Cardiac muscle cell (in vitro differentiated cells and primary cell): ENCODE data around the gene LCN1. TPM values are rescaled to one million over a fixed set of nuclear protein-coding genes. Genes with fewer than 3 reads are reported as not detected.

Source experiments
- DNase-seq, 2 donors: peaks; one replicate each; pipeline versions ENCODE4 v3.0.0 to v3.0.0-alpha.2; 2010 to 2017; ENCODE audit warnings: low read depth in 1 of 2, low spot score in 1 of 2
- H3K27ac ChIP-seq: fragments of 200-600 bp; sonication (generic); 2 replicates; pipeline ENCODE4 v1.5.1; 2016
- H3K27me3 ChIP-seq: fragments of 200-600 bp; sonication (generic); 2 replicates; pipeline ENCODE4 v1.6.0; 2016; ENCODE audit warnings: control low read depth
- H3K36me3 ChIP-seq: fragments of 200-600 bp; sonication (generic); 2 replicates; pipeline ENCODE4 v1.5.1; 2016; ENCODE audit warnings: control low read depth
- H3K4me1 ChIP-seq: fragments of 200-600 bp; sonication (generic); 2 replicates; pipeline ENCODE4 v1.8.1; 2017; ENCODE audit warnings: low read depth, mild to moderate bottlenecking, mixed run types
- H3K4me3 ChIP-seq: fragments of 200-600 bp; sonication (generic); 2 replicates; pipeline ENCODE4 v1.5.1; 2016; ENCODE audit warnings: mild to moderate bottlenecking
- H3K9me3 ChIP-seq: fragments of 200-600 bp; sonication (generic); 2 replicates; pipeline ENCODE4 v1.5.1; 2017; ENCODE audit warnings: low read depth, mild to moderate bottlenecking, control low read depth
- polyA plus RNA-seq: library from polyadenylated mRNA; unstranded; fragments of >200 nt; fragmentation: Nextera tagmentation; extraction: Ambion mirVana; gene quantifications from 2 replicates; pipeline ENCODE4 v1.2.1, GENCODE V29; 2016
- total RNA-seq: library from RNA; depleted of rRNA; stranded (reverse); fragments of >200 nt; gene quantifications from 2 replicates; pipeline ENCODE4 v1.2.3, GENCODE V29; 2016
- TF ChIP-seq, protein P1 (sequence below): IDR thresholded peaks from 2 replicates; pipeline ENCODE4 v1.5.1; 2012; ENCODE audit warnings: low read depth, mild to moderate bottlenecking, low read length

LCN1 gene
- total and polyA plus RNA-seq, 2 experiments from 2014 or later, result 0.37 TPM; not detected in 1

DNA sequence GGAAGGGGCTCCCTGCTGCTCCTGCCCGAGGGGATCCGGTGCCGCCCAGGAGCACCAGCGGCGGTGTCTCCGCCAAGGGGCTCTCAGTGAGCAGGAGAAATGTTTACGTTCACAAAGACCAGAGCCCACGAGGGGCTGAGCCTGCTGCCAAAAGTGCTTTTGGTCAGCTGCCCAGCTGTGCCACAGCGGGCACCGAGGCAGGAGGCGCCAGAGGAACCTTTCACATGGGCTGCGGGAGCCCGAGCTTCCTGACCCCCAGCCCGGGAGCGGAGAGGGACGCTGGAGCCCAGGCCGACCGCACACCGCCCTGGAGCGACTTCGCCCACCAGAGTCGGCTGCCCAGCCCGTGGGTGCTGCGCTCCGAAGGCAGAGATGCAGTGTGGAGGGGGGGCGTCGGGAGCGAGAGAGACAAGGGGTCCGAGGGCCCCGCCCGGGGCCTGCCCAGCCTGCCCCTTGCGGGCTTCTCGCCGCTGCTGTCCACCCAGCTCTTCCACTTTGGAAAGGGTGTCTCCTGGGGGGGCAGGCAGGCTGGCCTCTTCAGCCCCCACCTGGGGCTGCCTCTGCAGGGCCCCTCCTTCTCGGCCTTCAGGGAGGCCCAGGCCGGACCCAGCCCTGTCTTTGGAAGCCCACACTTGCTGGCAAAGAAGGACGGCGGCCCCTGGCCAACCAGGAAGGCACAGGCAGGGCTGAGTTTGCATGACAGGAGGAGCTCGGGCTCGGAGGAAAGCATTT is 33.8 kb upstream of the LCN1 start:
- Histone ChIP-seq H3K36me3 (peaks cover 27% of the 10 kb centered on the region), H3K27me3 (no peaks in the 10 kb centered on the region)
- TF ChIP-seq, protein P1, sequence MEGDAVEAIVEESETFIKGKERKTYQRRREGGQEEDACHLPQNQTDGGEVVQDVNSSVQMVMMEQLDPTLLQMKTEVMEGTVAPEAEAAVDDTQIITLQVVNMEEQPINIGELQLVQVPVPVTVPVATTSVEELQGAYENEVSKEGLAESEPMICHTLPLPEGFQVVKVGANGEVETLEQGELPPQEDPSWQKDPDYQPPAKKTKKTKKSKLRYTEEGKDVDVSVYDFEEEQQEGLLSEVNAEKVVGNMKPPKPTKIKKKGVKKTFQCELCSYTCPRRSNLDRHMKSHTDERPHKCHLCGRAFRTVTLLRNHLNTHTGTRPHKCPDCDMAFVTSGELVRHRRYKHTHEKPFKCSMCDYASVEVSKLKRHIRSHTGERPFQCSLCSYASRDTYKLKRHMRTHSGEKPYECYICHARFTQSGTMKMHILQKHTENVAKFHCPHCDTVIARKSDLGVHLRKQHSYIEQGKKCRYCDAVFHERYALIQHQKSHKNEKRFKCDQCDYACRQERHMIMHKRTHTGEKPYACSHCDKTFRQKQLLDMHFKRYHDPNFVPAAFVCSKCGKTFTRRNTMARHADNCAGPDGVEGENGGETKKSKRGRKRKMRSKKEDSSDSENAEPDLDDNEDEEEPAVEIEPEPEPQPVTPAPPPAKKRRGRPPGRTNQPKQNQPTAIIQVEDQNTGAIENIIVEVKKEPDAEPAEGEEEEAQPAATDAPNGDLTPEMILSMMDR, result no peak

DNA sequence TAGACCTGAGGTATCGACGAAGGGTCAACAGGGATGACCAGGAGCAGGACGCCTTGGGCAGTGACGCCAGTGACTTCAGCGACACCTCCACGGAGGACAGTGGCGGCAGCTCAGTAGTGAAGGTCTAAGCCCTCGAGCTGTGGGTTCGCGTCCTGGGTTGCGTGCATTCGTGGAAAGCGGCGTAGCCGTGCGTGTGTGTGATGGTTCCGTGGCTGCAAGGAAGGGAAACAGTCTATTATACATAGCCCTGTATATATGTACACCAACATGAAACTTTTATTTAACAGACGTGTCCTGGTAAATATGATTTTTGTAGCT is 33.3 kb upstream of the LCN1 start:
- H3K4me3 ChIP-seq, result no peak overlapping the region
- no peaks in the 10 kb centered on the region for H3K4me1 ChIP-seq
- no peaks in the 10 kb centered on the region for H3K27me3 ChIP-seq
- TF ChIP-seq, protein P1, result no peak
- DNase-seq, result no peak
- H3K36me3 ChIP-seq, result peaks cover 27% of the 10 kb centered on the region
- H3K9me3 ChIP-seq, result no peaks in the 10 kb centered on the region
- H3K27ac ChIP-seq, result no peak overlapping the region

More for the DNA sequence above, 33.8 kb upstream of the LCN1 start:
- DNase-seq, result no peak
- no peaks in the 10 kb centered on the region for H3K9me3 ChIP-seq
- no peak overlapping the region for H3K4me3 ChIP-seq
- no peaks in the 10 kb centered on the region for H3K4me1 ChIP-seq
- H3K27ac ChIP-seq, result no peak overlapping the region

DNA sequence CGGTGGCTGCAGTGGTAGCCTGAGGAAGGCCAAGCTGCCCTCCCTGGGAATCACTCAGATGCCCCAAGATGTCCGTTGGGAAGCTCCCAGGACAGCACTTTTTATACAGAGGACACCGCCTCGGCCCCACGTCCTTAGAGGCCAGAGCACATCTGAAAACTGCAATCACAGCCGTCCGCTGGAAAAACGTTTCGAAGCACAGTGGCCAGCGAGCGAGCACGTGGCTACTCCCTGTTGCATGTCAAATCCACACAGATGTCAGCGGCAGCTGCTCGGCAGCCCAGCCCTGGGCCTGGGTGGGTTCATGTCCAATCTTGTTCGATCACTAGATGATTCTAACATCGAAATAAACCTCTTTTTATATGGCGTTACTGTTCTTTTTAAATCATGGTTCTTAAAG is 32.7 kb upstream of the LCN1 start:
- DNase-seq, result no peak
- Histone ChIP-seq H3K9me3 (no peaks in the 10 kb centered on the region), H3K4me3 (no peak overlapping the region), H3K27ac (no peak overlapping the region), H3K27me3 (no peaks in the 10 kb centered on the region), H3K36me3 (peaks cover 26% of the 10 kb centered on the region), H3K4me1 (no peaks in the 10 kb centered on the region)
- TF ChIP-seq, protein P1, result no peak

DNA sequence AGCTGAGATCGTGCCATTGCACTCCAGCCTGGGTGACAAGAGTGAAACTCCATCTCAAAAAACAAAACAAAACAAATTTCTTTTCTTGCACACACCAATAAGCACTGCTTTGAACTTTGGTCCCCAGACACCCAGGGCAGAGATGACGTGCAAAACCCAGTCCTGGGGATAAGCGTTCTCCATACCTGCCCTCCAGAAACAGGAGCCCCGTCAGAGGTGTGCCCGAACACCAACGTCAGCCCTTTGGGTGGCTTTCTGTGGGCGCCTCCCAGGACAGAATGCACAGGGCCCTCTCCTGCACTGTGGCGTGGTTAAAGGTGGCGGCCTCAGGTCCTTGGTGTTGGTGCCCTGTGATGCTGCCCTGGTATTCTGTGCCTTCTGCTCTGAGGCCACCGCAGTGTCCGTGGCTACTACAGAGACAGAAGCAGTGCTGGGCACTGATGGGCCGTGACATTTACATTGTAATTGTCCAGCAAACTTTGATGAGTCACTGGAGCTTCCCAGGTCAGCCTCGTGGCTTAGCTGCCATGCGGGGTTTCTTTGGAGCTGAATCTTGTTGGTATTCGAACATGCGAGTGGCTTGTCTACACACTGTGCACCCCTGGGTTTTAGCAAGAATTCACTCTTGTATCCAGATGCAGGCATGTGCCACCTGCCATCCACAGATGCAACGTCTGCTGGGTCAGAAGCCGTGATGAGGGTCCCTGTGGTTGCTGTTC is 31.9 kb upstream of the LCN1 start:
- no peak for DNase-seq
- no peak overlapping the region for H3K4me3 ChIP-seq
- H3K36me3 ChIP-seq, result peaks cover 20% of the 10 kb centered on the region
- TF ChIP-seq, protein P1, result no peak
- H3K27ac ChIP-seq, result no peak overlapping the region
- no peaks in the 10 kb centered on the region for H3K9me3 ChIP-seq
- no peaks in the 10 kb centered on the region for H3K4me1 ChIP-seq
- H3K27me3 ChIP-seq, result no peaks in the 10 kb centered on the region

DNA sequence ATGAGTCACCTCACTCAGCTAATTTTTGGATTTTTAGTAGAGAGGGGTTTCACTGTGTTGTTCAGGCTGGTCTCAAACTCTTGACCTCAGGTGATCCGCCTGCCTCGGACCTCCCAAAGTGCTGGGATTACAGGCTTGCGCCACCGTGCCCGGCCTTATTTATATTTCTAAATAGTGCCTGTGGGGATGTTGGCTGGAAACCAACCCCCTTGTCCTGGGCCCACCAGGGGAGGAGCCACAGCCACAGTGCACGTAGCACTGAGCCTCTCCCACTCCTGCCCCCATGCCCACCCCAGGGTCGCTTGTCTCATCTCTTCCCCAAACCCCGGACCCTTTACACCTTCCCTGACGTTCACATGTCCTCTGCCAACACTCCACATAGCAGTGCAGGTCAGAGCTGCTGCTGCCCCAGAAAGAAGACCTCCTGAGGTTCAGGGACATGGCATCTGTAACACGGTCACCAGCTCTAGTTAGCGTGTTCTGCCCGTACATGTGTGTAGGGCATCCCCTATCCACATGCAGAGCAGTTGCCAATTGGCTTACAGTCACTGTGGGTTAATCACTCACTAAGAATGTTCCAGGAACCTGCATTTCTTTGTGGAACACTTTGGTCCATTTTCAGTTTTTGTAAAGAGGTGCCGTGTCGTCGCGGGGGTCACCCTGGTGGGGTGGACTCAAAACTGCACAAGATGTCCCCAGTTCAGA is 30.9 kb upstream of the LCN1 start:
- H3K4me1 ChIP-seq, result no peaks in the 10 kb centered on the region
- no peaks in the 10 kb centered on the region for H3K27me3 ChIP-seq
- no peak overlapping the region for H3K4me3 ChIP-seq
- no peaks in the 10 kb centered on the region for H3K9me3 ChIP-seq
- TF ChIP-seq, protein P1, result no peak
- no peak for DNase-seq
- H3K27ac ChIP-seq, result no peak overlapping the region
- H3K36me3 ChIP-seq, result peaks cover 13% of the 10 kb centered on the region
